CD4-positive, alpha-beta T cell treated with Interleukin-6 at 100 ng/mL for 8 hours (primary cell): ENCODE data around the gene PKD1.

Source experiments
- DNase-seq: peaks from one replicate; pipeline ENCODE4 v3.0.0-alpha.2; 2020; ENCODE audit warnings: mixed read lengths, low spot score

The PKD1 gene

GRCh38 chr16:2170080-2170479 is 34.4 kb upstream of the PKD1 start:
- DNase-seq, result no peak

GRCh38 chr16:2167068-2167638 is 31.5 kb upstream of the PKD1 start:
- no peak for DNase-seq

DNA sequence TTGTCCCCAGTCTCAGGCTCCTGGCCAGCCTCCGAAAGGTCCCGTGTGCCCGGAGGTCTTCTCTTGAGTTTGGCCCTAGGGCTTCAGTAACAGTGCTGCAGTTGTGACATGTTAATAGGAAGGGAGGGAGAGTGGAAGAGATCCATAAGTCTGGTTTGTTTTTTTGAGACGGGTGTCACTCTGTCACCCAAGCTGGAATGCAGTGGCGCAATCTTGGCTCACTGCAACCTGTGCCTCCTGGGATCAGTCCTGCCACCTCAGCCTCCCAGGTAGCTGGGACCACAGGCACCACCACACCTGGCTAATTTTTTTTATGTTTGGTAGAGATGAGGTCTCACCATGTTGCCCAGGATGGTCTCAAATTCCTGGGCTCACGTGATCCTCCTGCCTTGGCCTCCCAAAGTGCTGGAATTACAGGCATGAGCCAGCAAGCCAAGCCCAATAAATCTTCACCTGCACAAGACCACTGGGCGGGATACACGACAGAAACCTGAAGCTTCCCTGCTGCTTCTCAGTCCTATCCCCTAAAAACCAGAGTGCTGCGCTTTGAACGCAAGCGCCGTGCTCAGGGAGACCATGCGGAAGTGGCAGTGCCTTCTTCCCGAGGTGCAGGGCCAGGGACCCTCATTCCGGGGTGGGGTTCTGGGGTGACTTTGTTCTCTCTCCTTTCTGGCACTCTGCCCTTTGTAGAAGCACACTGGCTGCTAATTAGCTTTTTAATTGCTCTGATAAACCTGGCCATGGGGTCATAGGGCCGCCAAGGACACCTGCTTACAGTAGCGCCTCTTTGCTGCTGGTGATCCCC is 30.8 kb upstream of the PKD1 start:
- no peak for DNase-seq

GRCh38 chr16:2165861-2166260 is 30.2 kb upstream of the PKD1 start:
- DNase-seq, result no peak

- DNase-seq, result no peak
Measured at GRCh38 chr16:2163211-2163881, 27.6 kb upstream of the PKD1 start.

GRCh38 chr16:2162676-2163118 is 27.0 kb upstream of the PKD1 start:
- no peak for DNase-seq

GRCh38 chr16:2161911-2162310 is 26.2 kb upstream of the PKD1 start:
- no peak for DNase-seq

DNA sequence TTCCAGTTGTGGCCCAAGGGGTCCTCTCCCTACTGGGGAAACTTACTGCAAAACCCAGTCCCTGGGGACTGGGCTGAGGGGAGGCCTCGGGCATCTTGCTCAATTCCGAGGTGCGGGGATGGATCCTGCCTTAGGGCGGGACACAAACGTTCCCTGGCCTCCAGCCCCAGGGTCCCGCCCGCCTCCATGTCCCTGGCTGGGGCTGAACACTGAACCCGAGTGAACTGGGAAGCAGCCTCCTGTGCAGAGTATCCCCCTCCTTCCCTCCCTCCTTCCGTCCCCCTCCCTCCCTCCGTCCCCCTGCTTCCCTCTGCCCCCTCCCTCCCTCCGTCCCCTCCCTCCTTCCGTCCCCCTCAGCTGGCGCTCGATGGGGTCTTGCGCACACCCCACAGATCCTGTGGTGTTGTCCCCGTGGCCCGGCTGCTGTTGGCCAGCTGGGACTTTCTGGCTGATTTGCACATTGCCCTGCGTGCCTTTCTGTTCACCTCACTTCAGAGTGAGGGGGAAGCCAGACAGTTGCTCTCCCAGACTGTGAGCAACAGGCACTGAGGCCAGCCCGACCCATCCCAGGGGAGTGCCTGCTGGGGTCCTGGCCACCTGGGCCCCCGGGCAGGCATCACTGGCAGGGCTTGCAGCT is 25.3 kb upstream of the PKD1 start:
- no peak for DNase-seq

DNA sequence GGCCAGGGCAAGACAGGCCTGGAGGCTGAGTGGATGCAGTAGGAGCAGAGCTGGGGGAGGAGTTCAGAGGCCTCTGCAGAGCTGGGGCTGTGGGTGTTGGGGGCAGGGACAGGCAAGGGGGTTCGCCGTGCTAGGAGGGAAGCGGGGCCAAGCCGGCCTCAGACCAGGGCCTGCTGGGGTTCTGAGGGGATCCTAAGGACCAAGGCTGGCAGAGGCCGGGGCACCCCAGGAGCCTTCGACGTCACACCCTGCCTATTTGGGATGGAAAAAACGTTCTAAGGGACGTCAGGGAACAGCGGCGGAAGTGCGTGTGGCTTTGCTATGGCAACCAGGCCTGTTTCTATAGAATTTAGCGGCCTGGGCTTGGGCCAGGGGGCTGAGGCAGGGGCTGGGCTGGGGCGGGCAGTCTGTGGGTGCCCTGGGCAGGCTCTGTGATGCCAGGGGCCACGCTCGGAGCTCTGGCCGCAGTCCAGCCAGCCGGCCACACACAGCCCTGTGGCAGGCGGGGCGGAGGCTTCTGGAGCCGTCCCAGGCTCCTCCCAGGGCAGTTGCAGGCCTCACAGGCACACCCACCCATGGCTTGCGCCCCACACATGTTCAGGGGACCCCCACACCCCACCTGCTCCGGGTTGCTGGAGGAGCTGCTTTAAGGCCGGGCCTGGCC is 23.6 kb upstream of the PKD1 start:
- no peak for DNase-seq

- no peak for DNase-seq
Measured at GRCh38 chr16:2158262-2158638, 22.6 kb upstream of the PKD1 start.

GRCh38 chr16:2157480-2158261 is 22.0 kb upstream of the PKD1 start:
- no peak for DNase-seq

DNA sequence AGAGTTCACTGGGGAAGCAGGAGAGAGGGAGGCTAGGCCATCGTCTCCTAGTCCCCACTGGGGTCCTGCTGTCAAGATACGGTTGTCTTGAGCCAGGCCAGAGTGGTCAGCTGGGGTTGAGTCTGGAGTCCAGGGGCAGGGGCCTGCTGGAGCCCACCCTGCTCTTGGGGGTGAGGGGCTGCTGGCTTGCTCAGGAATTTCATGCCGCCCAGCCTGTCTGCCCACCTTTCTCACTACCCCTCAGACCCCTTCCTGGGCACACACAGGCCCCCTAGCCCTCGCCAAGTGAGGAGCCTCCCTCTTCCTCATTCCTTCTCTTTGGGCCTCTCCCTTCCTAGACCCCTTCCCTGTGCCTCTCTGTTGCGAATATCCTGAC is 21.1 kb upstream of the PKD1 start:
- no peak for DNase-seq

- DNase-seq, result no peak
Measured at GRCh38 chr16:2155977-2156848, 20.5 kb upstream of the PKD1 start.

DNA sequence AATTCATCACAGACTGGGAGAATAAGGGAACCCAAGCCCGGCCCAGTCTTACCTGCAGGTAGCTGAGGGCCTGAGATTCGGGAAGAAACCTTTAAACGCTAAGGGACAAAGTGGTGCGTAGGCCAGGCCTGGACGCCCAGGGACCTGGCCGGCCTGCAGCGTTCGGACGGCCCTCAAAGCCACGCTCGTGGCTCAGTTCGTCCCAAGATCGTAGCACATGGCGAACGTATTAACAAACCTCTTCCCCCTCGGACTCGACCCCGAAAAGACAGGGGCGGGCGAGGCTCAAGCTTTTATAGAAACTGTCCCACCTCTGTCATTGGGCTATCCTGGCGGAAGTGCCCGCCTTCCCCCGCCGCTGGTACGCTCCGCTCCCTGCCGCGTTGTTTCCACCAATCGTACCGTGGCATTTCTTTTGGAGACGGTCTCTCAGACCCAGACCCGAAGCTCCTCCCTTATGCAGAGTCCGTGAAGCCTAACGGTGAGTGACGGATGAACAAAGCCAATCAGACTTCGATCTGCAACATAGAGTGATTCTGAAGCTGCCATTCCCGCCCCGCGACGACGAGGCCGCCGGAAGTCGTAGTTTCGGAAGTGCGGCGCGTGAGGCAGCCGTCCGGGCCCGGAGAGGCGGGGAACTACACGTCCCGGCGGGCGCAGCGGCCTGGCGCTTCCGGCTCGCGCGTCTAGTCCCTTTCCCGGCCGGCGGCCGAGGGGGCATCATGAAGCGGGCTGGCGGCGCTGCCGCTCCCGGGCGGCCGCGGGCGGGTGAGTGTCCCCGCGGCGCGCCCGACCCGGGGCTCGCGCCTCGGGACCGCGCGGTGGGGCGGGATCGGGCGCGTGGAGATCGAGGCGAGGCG is 19.6 kb upstream of the PKD1 start, which contains the start of gene TRAF7:
Gene TRAF7, plus strand, starts transcription at position 692 of the 860 bp plus-strand sequence. CDS start 8,139 bp downstream, outside the sequence.
- peak; percentile 99 for DNase-seq

- DNase-seq, result no peak
Measured at GRCh38 chr16:2154533-2155090, 18.9 kb upstream of the PKD1 start.

GRCh38 chr16:2152695-2153506 is 17.2 kb upstream of the PKD1 start:
- no peak for DNase-seq

DNA sequence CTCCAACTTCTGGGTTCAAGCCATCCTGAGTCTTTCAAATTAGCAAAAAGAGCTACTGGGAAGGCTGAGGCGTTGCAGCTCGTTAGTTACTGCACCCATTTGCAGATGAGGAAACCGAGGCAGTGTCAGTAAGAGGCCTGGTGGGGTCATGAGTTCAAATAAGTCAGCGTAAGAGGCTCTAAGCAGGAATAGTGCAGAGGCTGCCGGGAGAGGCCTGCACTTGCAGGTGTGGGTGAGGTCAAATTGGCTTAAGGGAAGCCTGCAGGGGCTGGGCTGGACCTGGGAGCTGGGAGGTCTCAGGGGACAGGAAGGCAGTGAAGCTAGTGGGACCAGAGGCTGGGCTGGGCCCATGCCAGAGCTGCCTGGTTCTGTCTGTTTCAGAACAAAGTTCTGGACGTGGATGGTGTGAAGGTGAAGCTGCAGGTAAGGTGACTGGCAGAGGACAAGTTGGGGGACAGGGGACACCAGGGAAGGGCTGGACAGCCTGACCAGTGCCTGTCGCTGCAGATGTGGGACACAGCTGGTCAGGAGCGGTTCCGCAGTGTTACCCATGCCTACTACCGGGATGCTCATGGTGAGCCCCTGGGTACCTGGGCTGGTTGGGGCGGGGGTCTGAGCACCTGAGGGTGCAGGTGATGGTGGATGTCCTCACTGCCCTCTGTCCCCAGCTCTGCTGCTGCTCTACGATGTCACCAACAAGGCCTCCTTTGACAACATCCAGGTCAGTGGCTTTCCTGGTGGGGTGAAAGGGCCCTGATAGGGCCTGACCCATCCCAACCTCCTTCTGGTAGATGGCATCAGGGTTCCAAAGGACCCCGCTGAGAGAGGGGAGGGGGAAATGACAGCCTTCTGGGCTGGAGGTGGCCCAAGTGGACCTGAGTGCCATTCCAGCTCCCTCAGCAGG is 15.7 kb upstream of the PKD1 start:
- DNase-seq, result no peak
